Measurements from ENCODE around the gene MYO1B. TPM values are rescaled to one million over a fixed set of nuclear protein-coding genes. Genes with fewer than 3 reads are reported as not detected.

Gene MYO1B
- total RNA-seq, 1 experiment from 2014 or later, result 80.3 TPM

GRCh38 chr2:191446910-191447309 is 201.7 kb downstream of the MYO1B start:
- no peak for TF ChIP-seq CTCF (IDR thresholded peaks at IDR 0.05; ENCODE audit: insufficient read depth in 1 of 2, low read depth in 1 of 2, low read length in 1 of 2, severe bottlenecking in 1 of 2, unreplicated experiment in 1 of 2)
- H3K9me3 ChIP-seq, result no peaks in the 10 kb centered on the region
- H3K27me3 ChIP-seq (replicated peaks; ENCODE audit: control insufficient read depth, insufficient read depth, low read length), result no peaks in the 10 kb centered on the region
- peak in 1 of 2 experiments; percentile 26 for DNase-seq
- H3K4me1 Mint-ChIP-seq (ENCODE audit: low read depth, unreplicated experiment), result peaks cover 21% of the 10 kb centered on the region
- intact Hi-C loops (cut with micrococcal nuclease; ENCODE audit: unreplicated experiment), result loop anchor here (1.0 to 5.0 kb wide), 2 partner anchors 29 to 45 kb away; no protein-coding TSS in a partner anchor
- H3K27ac Mint-ChIP-seq (ENCODE audit: unreplicated experiment), result peak overlapping the region; percentile 20
- H3K4me3 ChIP-seq (ENCODE audit: low read depth, low read length), result no peak overlapping the region
- no peaks in the 10 kb centered on the region for H3K27me3 Mint-ChIP-seq (ENCODE audit: insufficient read depth, unreplicated experiment)
- ChIA-PET CTCF (no interaction called here), POLR2A (no interaction called here)
- H3K36me3 ChIP-seq (ENCODE audit: control insufficient read depth, insufficient read depth, low read length), result no peaks in the 10 kb centered on the region
- no TSS peak for BruUV-seq (replicated peaks)
- no peaks in the 10 kb centered on the region for H3K36me3 Mint-ChIP-seq (ENCODE audit: insufficient read depth, unreplicated experiment)
- no peak overlapping the region for H3K4me3 Mint-ChIP-seq (ENCODE audit: unreplicated experiment)
- H3K9me3 Mint-ChIP-seq (ENCODE audit: unreplicated experiment), result peaks cover 20% of the 10 kb centered on the region
- peaks cover 20% of the 10 kb centered on the region for H3K4me1 ChIP-seq

- Histone ChIP-seq H3K4me3 (ENCODE audit: low read depth, low read length) (no peak overlapping the region), H3K9me3 (peaks cover 10% of the 10 kb centered on the region; the same call in 1 of the 2 replicates), H3K36me3 (ENCODE audit: control insufficient read depth, insufficient read depth, low read length) (no peaks in the 10 kb centered on the region), H3K4me1 (peaks cover 19% of the 10 kb centered on the region), H3K27me3 (replicated peaks; ENCODE audit: control insufficient read depth, insufficient read depth, low read length) (no peaks in the 10 kb centered on the region)
- no peak overlapping the region for H3K27ac Mint-ChIP-seq (ENCODE audit: unreplicated experiment)
- H3K9me3 Mint-ChIP-seq (ENCODE audit: unreplicated experiment), result peaks cover 30% of the 10 kb centered on the region
- POLR2A ChIA-PET, result no interaction called here
- BruUV-seq (replicated peaks), result no TSS peak
- CTCF ChIA-PET, result no interaction called here
- no peak for TF ChIP-seq CTCF (IDR thresholded peaks at IDR 0.05; ENCODE audit: insufficient read depth in 1 of 2, low read depth in 1 of 2, low read length in 1 of 2, severe bottlenecking in 1 of 2, unreplicated experiment in 1 of 2)
- H3K4me3 Mint-ChIP-seq (ENCODE audit: unreplicated experiment), result no peak overlapping the region
- H3K36me3 Mint-ChIP-seq (ENCODE audit: insufficient read depth, unreplicated experiment), result no peaks in the 10 kb centered on the region
- intact Hi-C loops (cut with micrococcal nuclease; ENCODE audit: unreplicated experiment), result no loop called here
- no peaks in the 10 kb centered on the region for H3K27me3 Mint-ChIP-seq (ENCODE audit: insufficient read depth, unreplicated experiment)
- H3K4me1 Mint-ChIP-seq (ENCODE audit: low read depth, unreplicated experiment), result peaks cover 21% of the 10 kb centered on the region
- no peak for DNase-seq
Observed at GRCh38 chr2:191451116-191451515, 205.9 kb downstream of the MYO1B start.

- H3K27me3 Mint-ChIP-seq (ENCODE audit: insufficient read depth, unreplicated experiment), result no peaks in the 10 kb centered on the region
- no peaks in the 10 kb centered on the region for H3K36me3 ChIP-seq (ENCODE audit: control insufficient read depth, insufficient read depth, low read length)
- H3K4me3 Mint-ChIP-seq (ENCODE audit: unreplicated experiment), result no peak overlapping the region
- no peaks in the 10 kb centered on the region for H3K36me3 Mint-ChIP-seq (ENCODE audit: insufficient read depth, unreplicated experiment)
- TF ChIP-seq CTCF (IDR thresholded peaks at IDR 0.05; ENCODE audit: insufficient read depth in 1 of 2, low read depth in 1 of 2, low read length in 1 of 2, severe bottlenecking in 1 of 2, unreplicated experiment in 1 of 2), result no peak
- CTCF ChIA-PET, result no interaction called here
- H3K9me3 Mint-ChIP-seq (ENCODE audit: unreplicated experiment), result peaks cover 30% of the 10 kb centered on the region
- H3K27me3 ChIP-seq (replicated peaks; ENCODE audit: control insufficient read depth, insufficient read depth, low read length), result no peaks in the 10 kb centered on the region
- POLR2A ChIA-PET, result no interaction called here
- no peak overlapping the region for H3K4me3 ChIP-seq (ENCODE audit: low read depth, low read length)
- H3K9me3 ChIP-seq, result peaks cover 10% of the 10 kb centered on the region; the same call in 1 of the 2 replicates
- H3K4me1 Mint-ChIP-seq (ENCODE audit: low read depth, unreplicated experiment), result peaks cover 11% of the 10 kb centered on the region
- no peak overlapping the region for H3K27ac Mint-ChIP-seq (ENCODE audit: unreplicated experiment)
- H3K4me1 ChIP-seq, result peaks cover 10% of the 10 kb centered on the region
- no peak for DNase-seq
- intact Hi-C loops (cut with micrococcal nuclease; ENCODE audit: unreplicated experiment), result no loop called here
- no TSS peak for BruUV-seq (replicated peaks)
Observed at GRCh38 chr2:191452065-191452464, 206.9 kb downstream of the MYO1B start.
